ENCODE measurements around the gene SERGEF.
A peak's percentile ranks its signal among the peaks of the same experiment; 100 is the strongest.

Gene SERGEF

DNA sequence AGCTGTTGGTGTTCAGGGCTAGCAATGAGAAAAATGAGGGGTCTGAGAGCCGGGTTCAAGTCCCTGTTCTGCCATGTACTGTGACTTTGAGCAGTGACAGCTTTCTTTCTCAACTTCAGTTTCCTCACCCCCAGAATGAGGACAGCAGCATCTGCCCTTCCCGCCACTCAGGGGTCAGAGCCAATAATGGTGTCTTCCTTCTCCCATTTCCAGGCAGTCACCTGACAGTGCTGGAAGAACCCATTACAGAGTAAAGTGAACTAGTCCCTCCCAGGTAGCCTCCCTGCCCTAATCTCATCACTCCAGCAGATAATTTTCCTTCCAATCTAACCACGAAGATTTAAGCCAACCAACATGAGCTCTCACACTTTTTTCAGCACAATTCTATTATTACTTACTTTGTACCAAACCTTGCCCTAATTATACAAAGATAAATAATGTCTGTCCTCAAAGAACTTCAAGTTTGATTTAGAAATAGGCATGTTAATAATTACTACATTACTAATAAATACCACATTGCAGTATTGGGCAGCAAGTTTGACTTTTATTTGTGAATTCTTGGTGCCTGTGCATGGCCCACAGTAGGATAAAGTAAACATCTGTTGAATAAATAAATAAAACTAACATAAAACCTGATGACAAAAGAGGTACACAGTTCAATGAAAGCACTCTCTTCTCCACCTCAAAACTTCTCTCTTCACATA is 61.0 kb downstream of the SERGEF start:
- DNase-seq: no peak
- no peak for ATAC-seq

DNA sequence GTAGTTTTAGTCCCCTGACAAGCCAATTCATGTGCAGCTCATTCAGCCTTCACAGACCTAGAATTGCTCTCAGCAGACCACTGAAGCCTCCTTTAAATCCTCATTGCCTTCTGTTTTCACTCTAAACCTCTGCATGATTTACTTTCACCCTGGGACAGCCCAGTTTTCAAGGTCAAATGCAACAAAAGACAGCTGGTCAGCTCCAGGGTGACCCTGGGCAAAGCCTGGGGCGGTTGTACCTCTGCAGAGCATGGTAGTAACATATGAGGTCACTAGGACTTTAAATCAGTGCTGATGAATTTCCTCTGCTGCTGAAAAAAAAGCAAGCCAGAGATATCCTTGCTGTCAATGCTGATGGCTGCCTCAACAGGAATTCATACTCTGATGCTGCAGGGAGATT is 62.2 kb downstream of the SERGEF start:
- DNase-seq: no peak
- ATAC-seq: no peak

DNA sequence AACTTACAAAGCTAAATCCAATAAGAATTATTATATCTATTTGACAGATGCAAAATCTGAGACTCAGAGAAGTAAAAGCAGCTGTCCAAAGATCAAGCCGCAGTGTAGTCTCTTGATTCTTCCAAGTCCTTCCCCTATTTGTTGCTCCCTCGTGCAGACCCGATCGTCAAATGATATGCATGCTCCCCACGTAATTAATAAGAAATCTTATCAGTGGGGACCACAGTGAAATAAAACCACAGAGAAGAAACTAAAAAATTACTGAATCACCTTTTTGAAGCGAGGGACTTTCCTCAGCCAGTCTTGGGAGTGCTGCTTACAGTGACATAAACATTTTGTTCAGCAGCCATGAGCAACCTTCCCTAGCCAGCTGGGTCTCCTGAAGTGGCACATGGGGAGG is 64.6 kb downstream of the SERGEF start:
- no peak for ATAC-seq
- DNase-seq: no peak

DNA sequence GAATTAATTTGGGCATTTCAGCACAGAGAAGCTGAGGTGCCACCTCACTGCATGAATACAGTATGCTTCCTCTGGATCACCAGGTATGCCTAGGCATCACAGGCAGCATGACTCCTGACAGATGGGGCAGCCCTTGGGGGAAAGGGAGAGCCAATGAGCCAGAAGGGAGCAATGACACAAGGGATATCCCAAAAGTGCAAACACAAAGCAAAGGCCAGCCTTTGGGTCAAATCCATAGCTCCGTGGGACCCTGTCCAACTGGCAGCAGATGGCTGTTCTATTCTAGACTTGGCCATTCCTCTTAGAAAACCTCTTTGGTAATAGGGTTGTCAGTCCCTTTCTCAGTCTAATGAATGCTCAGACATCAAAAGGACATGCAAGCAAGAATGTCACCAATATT is 73.3 kb downstream of the SERGEF start:
- ATAC-seq: no peak
- DNase-seq: no peak

DNA sequence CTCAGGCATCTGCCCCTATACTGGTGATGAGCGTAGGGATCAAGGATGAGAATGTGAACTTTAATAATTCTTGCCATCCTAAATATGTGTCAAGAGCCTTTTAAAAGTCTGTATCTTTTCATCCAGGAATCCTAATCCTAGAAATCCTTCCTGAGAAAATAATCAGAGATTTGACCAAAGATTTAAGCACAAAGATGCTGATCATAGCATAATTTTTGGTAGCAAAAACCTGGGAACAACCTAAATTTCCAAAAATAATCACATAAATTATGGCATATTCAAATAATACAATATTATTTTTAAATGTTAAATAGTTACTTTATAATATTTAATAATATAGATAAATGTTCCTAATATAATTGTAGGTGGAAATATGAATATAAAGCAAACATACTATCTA is 76.1 kb downstream of the SERGEF start:
- ATAC-seq (no peak), DNase-seq (no peak)

DNA sequence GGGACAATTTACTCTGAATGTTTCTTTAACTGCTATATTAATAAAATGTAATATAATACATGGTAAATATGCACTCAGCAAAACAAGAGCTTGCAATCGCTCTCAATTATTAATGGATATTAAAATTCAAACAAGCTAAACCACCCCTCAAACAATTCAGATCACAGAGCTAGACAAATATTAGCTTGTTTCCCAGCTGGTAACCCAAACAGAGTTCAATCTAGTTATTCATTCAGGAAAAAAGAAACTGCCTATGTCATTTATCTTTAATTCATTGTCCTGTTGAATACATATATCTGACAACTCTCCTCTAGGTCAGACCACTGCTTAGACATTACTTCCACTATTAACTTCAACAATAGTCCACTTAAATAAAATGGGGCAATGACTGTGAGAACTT is 78.7 kb downstream of the SERGEF start:
- no peak for ATAC-seq
- DNase-seq: no peak

DNA sequence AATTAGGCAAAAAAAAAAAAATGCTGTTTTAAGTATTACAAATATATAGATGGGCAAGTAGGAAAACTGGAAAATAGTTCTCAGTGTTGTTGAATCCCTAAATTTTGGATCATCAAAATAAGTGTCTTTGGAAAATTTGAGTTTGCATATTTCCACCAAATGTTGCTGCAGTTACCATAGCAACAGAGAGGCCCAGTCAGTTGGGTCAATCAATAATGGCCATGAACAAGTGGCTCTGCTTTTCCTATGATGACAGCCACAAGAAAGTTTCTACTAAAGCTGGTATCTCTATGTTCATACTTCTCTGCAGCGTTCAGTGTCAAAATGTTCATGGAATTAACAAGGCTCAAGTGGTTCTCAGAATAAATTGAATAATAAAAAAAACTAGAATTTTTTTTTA is 79.1 kb downstream of the SERGEF start:
- ATAC-seq: no peak
- no peak for DNase-seq

DNA sequence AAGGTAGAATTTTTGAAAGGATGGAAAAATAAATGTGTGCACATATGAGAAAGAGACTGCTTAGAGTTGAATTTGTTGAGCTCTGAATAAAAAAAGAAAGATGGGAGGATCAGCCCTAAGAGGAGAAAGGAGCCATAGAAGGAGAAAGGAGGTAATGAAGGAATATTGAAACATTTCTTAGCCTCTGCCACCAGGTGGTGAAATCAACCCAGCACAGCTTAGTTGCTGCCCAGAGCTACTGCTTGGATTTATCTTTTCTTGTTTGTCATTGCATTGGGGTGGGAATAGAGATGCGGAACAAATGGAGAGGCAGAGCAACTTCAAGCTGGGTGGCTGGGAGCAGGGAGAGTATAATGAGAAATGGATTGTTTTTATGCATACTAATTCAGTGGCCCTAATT is 80.4 kb downstream of the SERGEF start:
- ATAC-seq: no peak
- DNase-seq: no peak

DNA sequence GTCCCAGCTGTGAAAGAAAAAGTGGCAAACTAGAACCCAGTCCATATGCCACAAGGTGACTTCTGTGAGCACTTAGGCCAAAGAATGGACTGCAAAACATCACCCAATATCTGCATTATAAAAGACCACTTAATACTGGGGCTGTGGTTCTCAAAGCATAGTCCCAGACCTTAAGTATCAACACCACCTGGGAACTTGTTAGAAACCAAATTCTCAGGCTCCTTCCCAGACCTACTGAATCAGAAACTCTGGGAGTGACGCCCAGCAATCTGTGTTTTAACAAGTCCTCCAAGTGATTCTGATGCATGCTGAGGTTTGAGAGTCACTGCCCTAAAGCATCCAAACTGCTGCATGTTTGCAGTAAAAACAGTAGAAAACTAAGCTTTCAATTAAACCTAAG is 81.3 kb downstream of the SERGEF start:
- ATAC-seq (no peak), DNase-seq (no peak)

DNA sequence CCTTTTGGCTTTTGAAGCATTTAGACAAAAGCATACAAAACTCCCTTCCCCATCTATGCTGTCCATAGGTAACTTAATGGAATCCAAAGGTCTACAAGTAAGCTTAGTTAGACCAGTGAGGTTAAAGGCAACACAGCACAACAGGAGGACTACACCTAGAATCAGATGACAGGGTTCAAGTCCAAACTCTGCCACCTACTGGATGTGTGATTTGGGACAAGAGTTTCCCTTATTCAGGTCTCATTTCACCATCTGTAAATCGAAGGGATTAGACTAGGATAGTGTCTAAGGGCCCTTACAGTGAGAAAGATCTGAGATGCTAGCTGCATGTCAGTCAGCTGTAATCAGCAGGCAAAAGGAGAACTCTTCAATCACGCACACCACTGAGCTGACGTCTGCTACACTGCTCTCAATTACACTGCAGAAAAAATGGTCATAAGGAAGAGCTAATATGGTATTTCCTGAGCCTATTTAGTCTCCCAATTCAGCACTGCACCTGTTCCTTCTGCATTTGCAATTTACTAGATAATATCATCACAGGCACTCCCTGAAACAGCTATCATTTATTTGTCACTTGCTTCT is 82.2 kb downstream of the SERGEF start:
- no peak for ATAC-seq
- DNase-seq: no peak

DNA sequence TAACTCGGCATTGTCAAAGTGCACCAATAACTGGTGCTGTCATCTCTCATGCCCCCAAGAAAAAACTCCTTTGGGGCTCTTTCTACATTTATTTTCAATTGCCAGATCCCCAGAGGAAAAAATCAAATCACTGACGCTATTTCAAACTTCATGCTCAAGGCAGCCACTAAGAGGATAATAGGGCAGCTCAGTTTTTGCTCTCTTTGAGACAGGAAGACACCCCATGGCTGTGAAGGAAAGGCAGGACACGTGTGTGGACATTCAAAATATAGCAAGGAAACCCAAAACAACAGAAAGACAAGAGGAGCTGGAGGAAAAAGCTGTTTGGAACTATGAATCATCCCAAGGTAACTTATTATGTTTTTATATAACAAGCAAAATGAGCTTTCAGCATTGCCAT is 83.7 kb downstream of the SERGEF start:
- DNase-seq: no peak

DNA sequence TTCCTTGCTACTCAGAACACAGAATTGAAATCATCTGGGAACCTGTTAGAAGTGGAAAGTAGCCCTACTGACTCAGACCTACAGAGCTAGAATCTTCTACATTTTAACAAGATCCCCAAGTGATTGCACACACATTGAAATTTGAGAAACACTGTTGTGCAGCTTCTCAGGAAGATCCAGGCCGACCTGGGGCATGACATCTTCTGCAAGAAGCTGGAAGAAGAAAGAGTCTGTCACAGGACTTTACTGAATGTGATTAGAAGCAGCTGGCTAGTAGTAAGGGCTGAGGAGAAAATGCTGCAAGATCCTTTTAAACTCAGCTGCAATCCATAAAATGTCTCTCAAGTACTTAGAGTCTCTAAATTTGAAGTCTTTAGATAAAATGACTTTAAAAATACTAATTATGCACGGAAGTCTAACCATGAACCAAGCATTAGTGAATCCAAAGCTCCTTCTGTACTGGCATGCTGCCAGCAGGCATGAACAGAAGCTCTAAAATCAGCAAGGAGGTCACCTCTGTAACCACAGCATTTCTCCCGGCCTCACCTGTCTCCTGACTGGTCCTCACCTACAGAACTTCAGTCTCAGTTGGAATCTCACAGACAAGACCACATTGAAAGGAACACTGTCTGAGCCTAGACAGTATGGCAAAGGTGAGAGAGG is 85.0 kb downstream of the SERGEF start:
- no peak for ATAC-seq
- DNase-seq: no peak

More for the DNA sequence above, 83.7 kb downstream of the SERGEF start:
- ATAC-seq: no peak

DNA sequence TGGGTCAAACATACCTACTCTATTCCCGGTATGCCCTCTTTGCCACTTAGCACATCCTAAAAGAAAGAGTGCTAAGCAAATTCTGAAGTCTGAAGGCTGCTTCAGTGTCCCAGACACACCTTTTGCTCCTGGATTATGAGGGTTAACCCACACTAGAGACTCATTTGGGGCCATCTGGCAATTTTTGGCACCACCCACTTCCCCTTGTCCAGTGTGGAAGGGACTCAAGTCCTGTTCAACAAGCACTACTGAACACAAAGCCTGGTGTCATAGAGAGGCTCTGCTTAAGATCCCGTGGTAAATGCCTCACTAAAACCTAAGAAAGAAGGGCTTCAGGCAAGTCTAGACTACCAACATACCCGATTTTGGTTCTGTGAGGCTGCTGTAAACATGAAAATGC is 85.8 kb downstream of the SERGEF start:
- no peak for ATAC-seq

DNA sequence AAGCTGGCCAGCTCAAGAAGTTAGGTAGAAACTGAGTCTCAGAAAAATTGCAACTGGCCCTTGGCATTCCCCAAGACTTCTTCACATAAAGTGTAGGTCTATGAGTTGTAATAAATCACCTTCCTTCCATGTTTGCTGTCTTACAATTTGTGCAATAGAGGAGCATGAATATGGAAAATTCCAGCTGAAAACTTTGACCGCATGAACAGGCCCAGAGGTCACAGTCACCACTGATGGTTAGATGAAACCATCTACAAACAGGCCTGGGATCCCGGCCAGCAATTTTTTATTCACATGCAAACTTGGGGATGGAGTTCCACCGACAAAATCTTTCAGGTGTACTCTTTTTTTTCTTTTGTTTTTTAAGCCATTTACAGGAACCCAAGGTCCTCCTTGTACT is 88.1 kb downstream of the SERGEF start:
- DNase-seq (no peak), ATAC-seq (no peak)

More for the DNA sequence above, 85.8 kb downstream of the SERGEF start:
- no peak for DNase-seq

DNA sequence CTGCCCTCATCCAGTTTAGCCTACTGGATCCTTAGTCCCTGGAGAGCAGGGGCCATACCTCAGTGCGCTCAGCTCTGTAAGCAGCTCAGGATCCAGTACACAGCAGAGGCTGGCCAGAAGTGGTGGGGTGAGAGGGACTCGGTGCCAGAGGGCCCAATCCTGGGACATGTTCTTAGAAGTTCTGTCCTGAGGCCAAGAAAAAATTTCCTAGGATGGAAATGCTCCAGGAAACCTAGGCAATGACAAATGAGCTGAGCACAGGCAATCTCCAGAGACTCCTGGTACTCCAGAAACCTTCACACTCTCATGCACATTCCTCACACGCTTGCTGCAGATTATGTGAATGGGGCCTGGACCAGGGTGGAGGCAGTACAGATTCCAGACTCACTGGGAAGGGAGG is 89.6 kb downstream of the SERGEF start:
- no peak for ATAC-seq
- no peak for DNase-seq

DNA sequence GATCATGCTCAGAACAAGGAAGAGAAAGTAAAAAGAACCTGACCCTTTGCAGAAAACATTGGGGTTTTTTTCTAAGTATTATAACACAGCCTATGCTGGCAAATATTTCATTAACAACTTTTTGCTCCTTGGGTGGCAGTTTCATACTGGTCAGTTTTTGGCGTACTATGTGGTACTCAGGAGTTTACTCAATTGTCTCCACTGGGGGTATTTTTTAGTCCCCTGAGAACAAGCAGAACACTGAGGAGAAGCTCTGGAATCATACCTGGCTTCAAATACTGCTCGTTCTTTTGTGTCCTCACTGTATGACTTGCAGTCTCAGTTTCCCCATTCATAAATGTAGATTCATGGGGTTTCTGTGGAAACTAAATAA is 90.4 kb downstream of the SERGEF start:
- DNase-seq: no peak
- no peak for ATAC-seq

DNA sequence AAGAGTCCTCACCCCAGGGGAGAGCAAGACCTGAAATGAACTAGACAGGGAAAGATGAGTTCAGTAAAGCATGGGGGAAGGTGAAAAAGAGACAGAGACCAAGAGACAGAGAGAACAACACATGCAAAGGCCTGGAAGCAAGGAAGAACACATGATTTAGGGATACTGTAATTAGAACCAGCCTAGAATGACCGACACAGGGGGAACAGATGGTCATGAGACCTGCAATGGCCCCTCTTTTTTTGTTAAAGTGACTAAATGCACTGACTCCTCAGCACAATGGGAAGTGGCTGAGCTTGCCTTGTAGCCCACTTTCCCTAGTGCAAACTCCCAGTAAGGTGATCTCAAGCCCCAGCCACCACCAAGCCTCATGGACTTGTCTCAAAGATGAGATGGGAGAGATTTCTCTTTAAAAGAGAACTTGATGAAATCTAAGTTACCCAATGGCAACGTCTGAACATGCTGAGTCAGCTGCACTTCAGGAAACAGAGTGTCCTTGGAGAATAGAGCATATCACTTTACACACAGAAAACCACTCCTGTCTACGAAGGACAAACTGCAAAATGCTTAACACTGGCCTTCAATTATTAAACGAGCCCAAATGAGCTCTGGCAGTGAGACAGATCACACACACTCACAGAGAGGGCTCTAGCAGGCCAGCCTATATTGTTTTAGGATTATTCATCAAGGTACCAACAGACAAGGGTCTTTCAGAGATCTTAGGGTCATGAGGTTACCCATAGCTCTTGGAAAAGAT is 91.0 kb downstream of the SERGEF start:
- no peak for ATAC-seq
- no peak for DNase-seq

DNA sequence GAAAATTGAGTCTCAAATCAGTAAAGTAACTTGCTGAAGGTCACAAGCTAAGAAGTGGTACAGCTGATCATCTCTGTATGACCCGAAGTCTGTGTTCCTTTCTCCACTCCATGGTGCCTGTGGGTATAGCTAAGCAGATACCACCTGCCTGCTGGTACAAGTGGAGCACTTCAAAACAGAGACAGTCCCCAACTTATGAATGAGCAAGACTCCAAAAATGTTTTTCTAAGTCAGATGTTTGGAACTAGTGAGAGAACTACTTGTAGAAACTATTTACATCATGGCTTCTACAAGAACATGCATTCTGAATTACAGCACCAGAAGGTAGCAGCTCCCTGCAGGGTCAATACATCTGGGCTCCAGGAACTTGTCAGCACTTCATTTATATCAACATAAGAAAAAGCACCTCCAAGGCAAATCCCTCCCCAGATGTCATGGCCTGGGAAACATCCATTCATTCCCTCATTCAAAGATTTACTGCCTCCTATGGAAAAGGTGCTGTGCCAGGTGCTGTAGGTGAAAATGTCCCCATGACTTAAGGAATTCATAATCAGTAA is 94.7 kb downstream of the SERGEF start:
- DNase-seq: no peak
- ATAC-seq: no peak

DNA sequence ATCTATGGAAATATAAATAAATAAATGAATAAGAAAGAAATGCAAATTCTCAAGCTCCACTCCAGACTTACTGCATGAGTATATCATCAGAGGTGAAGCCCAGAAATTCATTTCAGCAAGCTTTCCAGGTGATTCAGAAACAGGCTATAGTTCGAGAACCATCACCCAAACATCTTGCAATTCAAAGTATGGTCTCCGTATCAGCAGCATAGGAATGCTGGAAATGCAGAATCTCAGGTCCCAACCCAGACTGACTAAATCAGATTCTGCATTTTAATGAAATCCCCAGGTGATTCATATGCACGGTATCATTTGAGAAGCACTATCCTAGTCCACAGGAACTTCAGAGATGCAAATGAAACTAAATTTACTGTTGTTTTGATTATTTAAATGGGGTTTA is 95.3 kb downstream of the SERGEF start:
- no peak for DNase-seq

DNA sequence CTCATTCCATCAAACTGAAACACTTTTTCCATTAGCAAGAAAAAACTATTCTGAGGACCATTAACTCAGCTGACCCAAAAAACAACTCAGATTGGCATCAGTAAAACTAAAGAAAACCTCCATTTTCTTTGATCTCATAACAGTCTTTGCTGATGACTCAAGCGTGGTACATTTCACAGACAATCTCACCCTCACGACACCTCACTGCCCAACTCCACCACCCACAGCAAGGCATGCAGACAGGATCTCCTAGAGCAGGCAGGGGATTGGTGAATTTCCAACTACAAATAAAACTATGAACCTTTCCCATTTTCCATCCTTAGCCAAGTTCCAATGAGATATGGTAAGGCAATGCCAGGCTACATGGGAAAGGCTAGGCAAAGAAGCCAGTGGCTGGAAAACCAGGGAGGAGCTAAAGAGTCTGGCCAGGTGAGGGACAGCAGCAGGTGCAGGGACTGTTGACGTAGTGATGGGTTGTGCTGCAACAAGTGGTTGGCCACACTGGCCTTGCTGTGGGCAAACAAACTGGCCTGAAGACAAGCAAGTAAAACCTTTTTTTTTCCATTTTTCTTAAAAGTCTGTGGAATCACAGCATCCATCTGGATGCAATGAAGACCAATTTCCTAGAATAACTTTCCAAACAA is 97.2 kb downstream of the SERGEF start:
- no peak for DNase-seq
- peak; percentile 65 for ATAC-seq

More for the DNA sequence above, 95.3 kb downstream of the SERGEF start:
- no peak for ATAC-seq

DNA sequence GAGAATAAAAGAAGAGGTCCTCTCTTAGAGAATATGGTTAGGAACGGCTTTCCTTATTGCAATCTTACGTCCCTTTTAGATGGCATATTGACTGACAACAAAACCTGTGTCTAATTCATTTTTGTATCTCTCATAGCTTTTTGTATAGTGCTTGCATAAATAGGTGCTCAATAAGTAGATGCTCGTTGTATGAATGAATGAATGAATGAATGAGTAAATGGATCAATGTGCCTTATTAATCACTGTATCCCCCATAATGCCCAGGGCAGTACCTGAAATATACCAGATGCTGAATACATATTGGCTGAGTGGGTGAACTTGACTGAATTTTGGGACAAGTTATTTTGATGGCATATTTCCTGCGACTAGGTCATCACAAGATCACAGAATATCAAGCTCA is 97.9 kb downstream of the SERGEF start:
- ATAC-seq: no peak
- no peak for DNase-seq

DNA sequence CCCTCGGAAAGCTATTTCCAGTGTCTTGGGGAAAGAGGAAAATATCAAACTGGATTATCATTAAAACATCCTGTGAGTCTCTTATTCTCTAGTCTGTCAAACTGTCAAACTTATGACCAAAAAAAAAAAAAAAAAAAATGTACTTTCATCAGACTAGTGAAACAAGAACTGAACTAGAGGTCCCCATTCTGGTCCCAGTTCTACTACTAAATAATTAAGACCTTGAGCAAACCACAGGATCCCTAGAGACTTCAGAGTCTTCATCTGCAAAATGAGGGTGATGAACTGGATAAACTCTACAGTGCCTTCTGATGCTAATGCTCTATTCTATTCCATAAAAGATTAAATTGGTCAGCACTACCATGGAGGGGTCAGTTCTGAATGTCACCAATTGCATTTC is 105.8 kb downstream of the SERGEF start:
- DNase-seq (no peak), ATAC-seq (no peak)
